H9 (cell line): Measurements from ENCODE around the gene ADTRP. TPM values are rescaled to one million over a fixed set of nuclear protein-coding genes. Genes with fewer than 3 reads are reported as not detected.

Source experiments
- DNase-seq: peaks from one replicate; pipeline ENCODE4 v3.0.0-alpha.2; 2017
- H2AFZ ChIP-seq: one replicate; pipeline ENCODE4 v1.6.1; 2013; ENCODE audit warnings: mild to moderate bottlenecking, low read length, control low read depth, moderate library complexity
- H2AK5ac ChIP-seq: 2 replicates; pipeline ENCODE4 v1.6.1; 2013; ENCODE audit warnings: low read length, control low read depth, mixed read lengths; ENCODE audit not compliant: insufficient read length
- H2BK120ac ChIP-seq: one replicate; pipeline ENCODE4 v1.6.1; 2013; ENCODE audit warnings: low read depth, mild to moderate bottlenecking, low read length, control low read depth, inconsistent platforms; ENCODE audit not compliant: poor library complexity, severe bottlenecking
- H2BK12ac ChIP-seq: 2 replicates; pipeline ENCODE4 v1.6.1; 2013; ENCODE audit warnings: low read length, control low read depth, mixed read lengths, low read depth; ENCODE audit not compliant: insufficient read length
- H2BK15ac ChIP-seq: 2 replicates; pipeline ENCODE4 v1.6.1; 2013; ENCODE audit warnings: low read depth, low read length, control low read depth
- H2BK20ac ChIP-seq: one replicate; pipeline ENCODE4 v1.6.1; 2013; ENCODE audit warnings: low read depth, mild to moderate bottlenecking, low read length, control low read depth, inconsistent platforms; ENCODE audit not compliant: poor library complexity, severe bottlenecking
- H2BK5ac ChIP-seq: 2 replicates; pipeline ENCODE4 v1.6.1; 2013; ENCODE audit warnings: low read length, control low read depth, mixed read lengths; ENCODE audit not compliant: insufficient read length
- H3K14ac ChIP-seq: 2 replicates; pipeline ENCODE4 v1.6.1; 2013; ENCODE audit warnings: low read length, control low read depth; ENCODE audit not compliant: insufficient read depth
- H3K18ac ChIP-seq: 2 replicates; pipeline ENCODE4 v1.6.1; 2013; ENCODE audit warnings: low read depth, mild to moderate bottlenecking, mixed read lengths, low read length, control low read depth; ENCODE audit not compliant: insufficient read length
- H3K23ac ChIP-seq: 2 replicates; pipeline ENCODE4 v1.6.1; 2013; ENCODE audit warnings: low read length, control low read depth, mixed read lengths, low read depth; ENCODE audit not compliant: insufficient read length
- H3K23me2 ChIP-seq: 2 replicates; pipeline ENCODE4 v1.6.1; 2013; ENCODE audit warnings: low read depth, mild to moderate bottlenecking, mixed read lengths, low read length, control low read depth; ENCODE audit not compliant: insufficient read length, poor library complexity, severe bottlenecking
- H3K27ac ChIP-seq: 2 replicates; pipeline ENCODE4 v1.5.1; 2013; ENCODE audit warnings: low read length, control low read depth, mixed read lengths, low read depth; ENCODE audit not compliant: insufficient read length
- H3K27me3 ChIP-seq: 2 replicates; pipeline ENCODE4 v1.6.1; 2013; ENCODE audit warnings: low read length, control low read depth, inconsistent platforms; ENCODE audit not compliant: insufficient read depth
- H3K4ac ChIP-seq: 2 replicates; pipeline ENCODE4 v1.6.1; 2013; ENCODE audit warnings: low read depth, mild to moderate bottlenecking, control low read depth, inconsistent platforms, low read length, moderate library complexity
- H3K4me1 ChIP-seq: 2 replicates; pipeline ENCODE4 v1.6.1; 2013; ENCODE audit warnings: low read length, control low read depth, inconsistent platforms; ENCODE audit not compliant: insufficient read depth
- H3K4me2 ChIP-seq: 2 replicates; pipeline ENCODE4 v1.6.1; 2013; ENCODE audit warnings: low read length, control low read depth, mixed read lengths; ENCODE audit not compliant: insufficient read length, insufficient read depth
- H3K56ac ChIP-seq: 2 replicates; pipeline ENCODE4 v1.6.1; 2013; ENCODE audit warnings: low read depth, mild to moderate bottlenecking, mixed read lengths, low read length, control low read depth; ENCODE audit not compliant: insufficient read length
- H3K79me1 ChIP-seq: 2 replicates; pipeline ENCODE4 v1.6.1; 2013; ENCODE audit warnings: low read depth, mild to moderate bottlenecking, moderate library complexity, low read length, control low read depth, inconsistent platforms; ENCODE audit not compliant: insufficient read depth, poor library complexity, severe bottlenecking
- H3K79me2 ChIP-seq: 2 replicates; pipeline ENCODE4 v1.6.1; 2013; ENCODE audit warnings: low read length, control low read depth, inconsistent platforms; ENCODE audit not compliant: insufficient read depth
- H3K9ac ChIP-seq: 2 replicates; pipeline ENCODE4 v1.6.1; 2013; ENCODE audit warnings: low read length, control low read depth, mixed read lengths; ENCODE audit not compliant: insufficient read length; ENCODE audit errors: extremely low read depth
- H3K9me3 ChIP-seq: one replicate; pipeline ENCODE4 v1.6.1; 2013; ENCODE audit warnings: low read depth, low read length, inconsistent platforms; ENCODE audit not compliant: control insufficient read depth
- H3T11ph ChIP-seq: one replicate; pipeline ENCODE4 v1.6.1; 2013; ENCODE audit warnings: mild to moderate bottlenecking, low read length, control low read depth, inconsistent platforms
- H4K20me1 ChIP-seq: one replicate; pipeline ENCODE4 v1.6.1; 2013; ENCODE audit not compliant: control insufficient read depth, insufficient read length, insufficient read depth
- H4K5ac ChIP-seq: 2 replicates; pipeline ENCODE4 v1.6.1; 2013; ENCODE audit warnings: low read depth, mild to moderate bottlenecking, mixed read lengths, low read length, control low read depth; ENCODE audit not compliant: insufficient read length
- H4K8ac ChIP-seq: replicated peaks from 2 replicates; pipeline ENCODE4 v1.6.1; 2013; ENCODE audit warnings: low read length, control low read depth, mixed read lengths, low read depth; ENCODE audit not compliant: insufficient read length
- H4K91ac ChIP-seq: 2 replicates; pipeline ENCODE4 v1.6.1; 2013; ENCODE audit warnings: low read depth, mild to moderate bottlenecking, moderate library complexity, mixed read lengths, low read length, control low read depth; ENCODE audit not compliant: insufficient read length
- H3K27ac Mint-ChIP-seq, 3 experiments: 2 replicates in 2 of 3; 3 replicates in 1 of 3; pipeline ENCODE4 v1.8.0; 2020 to 2021; ENCODE audit warnings: mixed read lengths in 3 of 3, mild to moderate bottlenecking in 1 of 3, moderate library complexity in 1 of 3
- H3K27me3 Mint-ChIP-seq: 2 replicates; pipeline ENCODE4 v1.8.0; 2021; ENCODE audit warnings: low read depth, mild to moderate bottlenecking, moderate library complexity, mixed read lengths
- H3K36me3 Mint-ChIP-seq, 3 experiments: 2 replicates in 2 of 3; 3 replicates in 1 of 3; pipeline ENCODE4 v1.8.0; 2020 to 2021; ENCODE audit warnings: low read depth in 3 of 3, mixed read lengths in 3 of 3; ENCODE audit not compliant: insufficient read depth in 1 of 3
- H3K4me1 Mint-ChIP-seq, 2 experiments: 2 replicates each; pipeline ENCODE4 v1.8.0; 2020; ENCODE audit warnings: mixed read lengths in 2 of 2
- H3K4me3 Mint-ChIP-seq, 2 experiments: 2 replicates in 1 of 2; 3 replicates in 1 of 2; pipeline ENCODE4 v1.8.0; 2020 to 2021; ENCODE audit warnings: mild to moderate bottlenecking in 2 of 2, mixed read lengths in 2 of 2, moderate library complexity in 1 of 2
- H3K9me3 Mint-ChIP-seq, 2 experiments: 2 replicates in 1 of 2; 3 replicates in 1 of 2; pipeline ENCODE4 v1.8.0; 2020; ENCODE audit warnings: mild to moderate bottlenecking in 2 of 2, mixed read lengths in 2 of 2, moderate library complexity in 1 of 2
- WGBS: extraction: QIAGEN DNeasy Blood & Tissue Kit; methylation state at CpG from one replicate; pipeline ENCODE4 v1.1.7; 2013; ENCODE audit warnings: missing lambda C conversion rate, low lambda C conversion rate, mixed read lengths; ENCODE audit not compliant: insufficient read length; ENCODE audit errors: extremely low coverage; 5-methylcytosine and 5-hydroxymethylcytosine counted together
- total RNA-seq: library from RNA; stranded (reverse); gene quantifications from 2 replicates; pipeline ENCODE4 v1.2.1, GENCODE V29; 2021
- TF ChIP-seq, protein P1 (sequence below): fragments of 200-600 bp; sonication (generic); conservative IDR thresholded peaks from 3 replicates; pipeline ENCODE4 v1.8.0; 2021; ENCODE audit warnings: antibody characterized with exemption, mild to moderate bottlenecking

ADTRP gene
- total RNA-seq, 1 experiment from 2014 or later, result not detected

DNA sequence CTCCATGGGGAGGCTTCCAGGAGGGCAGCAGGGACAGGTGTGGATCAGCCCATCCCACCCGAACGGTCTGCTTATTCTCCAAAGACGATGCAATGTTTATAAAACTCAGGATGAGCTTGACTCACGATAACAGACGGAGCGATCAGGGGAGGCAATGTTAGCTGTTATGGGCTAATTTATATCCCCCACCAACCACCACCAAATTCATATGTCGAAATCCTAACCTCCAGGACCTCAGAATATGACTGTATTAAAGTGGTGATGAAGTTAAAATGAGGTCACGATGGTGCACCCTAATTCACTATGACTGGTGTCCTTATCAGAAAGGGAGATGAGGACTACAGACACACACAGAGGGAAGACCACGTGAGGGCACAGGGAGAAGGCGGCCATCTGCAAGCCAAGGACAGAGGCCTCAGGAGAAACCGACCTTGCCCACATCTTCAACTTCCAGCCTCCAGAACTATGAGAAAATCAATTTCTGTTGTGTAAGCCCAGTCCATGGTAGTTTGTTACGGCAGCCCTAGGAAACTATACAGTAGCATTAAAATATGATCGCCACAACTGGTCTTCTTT, 7.0 kb downstream of the ADTRP start:
- Histone ChIP-seq H3K4me1 (peaks cover 7% of the 10 kb centered on the region), H3K4ac (no peak overlapping the region), H3K27me3 (no peaks in the 10 kb centered on the region; the same call in 1 of the 2 replicates), H2BK20ac (no peak overlapping the region), H3K14ac (no peak overlapping the region; the same call in 1 of the 2 replicates), H4K8ac (no peak overlapping the region), H3K79me1 (no peaks in the 10 kb centered on the region), H2BK5ac (no peak overlapping the region), H3K79me2 (no peaks in the 10 kb centered on the region), H4K5ac (no peak overlapping the region), H4K91ac (no peak overlapping the region), H3K27ac (no peak overlapping the region), H2AFZ (no peak overlapping the region), H3K9me3 (no peaks in the 10 kb centered on the region), H2BK120ac (no peak overlapping the region), H3K56ac (no peak overlapping the region), H2BK15ac (no peak overlapping the region), H3K23ac (no peak overlapping the region), H2AK5ac (no peak overlapping the region), H3K18ac (no peak overlapping the region), H3T11ph (no peak overlapping the region), H2BK12ac (no peak overlapping the region), H3K4me2 (no peak overlapping the region), H3K9ac (no peak overlapping the region), H4K20me1 (no peaks in the 10 kb centered on the region), H3K23me2 (no peaks in the 10 kb centered on the region)
- H3K27me3 Mint-ChIP-seq, result peaks cover 1% of the 10 kb centered on the region; the same call in 1 of the 2 replicates
- H3K4me3 Mint-ChIP-seq, result no peak overlapping the region; a peak in 1 of 5 replicates
- no CpG with 5 or more reads among the region's 13 CpGs for WGBS
- H3K9me3 Mint-ChIP-seq, result no peaks in the 10 kb centered on the region; a peak in 1 of 5 replicates
- no peak for DNase-seq
- TF ChIP-seq, protein P1, sequence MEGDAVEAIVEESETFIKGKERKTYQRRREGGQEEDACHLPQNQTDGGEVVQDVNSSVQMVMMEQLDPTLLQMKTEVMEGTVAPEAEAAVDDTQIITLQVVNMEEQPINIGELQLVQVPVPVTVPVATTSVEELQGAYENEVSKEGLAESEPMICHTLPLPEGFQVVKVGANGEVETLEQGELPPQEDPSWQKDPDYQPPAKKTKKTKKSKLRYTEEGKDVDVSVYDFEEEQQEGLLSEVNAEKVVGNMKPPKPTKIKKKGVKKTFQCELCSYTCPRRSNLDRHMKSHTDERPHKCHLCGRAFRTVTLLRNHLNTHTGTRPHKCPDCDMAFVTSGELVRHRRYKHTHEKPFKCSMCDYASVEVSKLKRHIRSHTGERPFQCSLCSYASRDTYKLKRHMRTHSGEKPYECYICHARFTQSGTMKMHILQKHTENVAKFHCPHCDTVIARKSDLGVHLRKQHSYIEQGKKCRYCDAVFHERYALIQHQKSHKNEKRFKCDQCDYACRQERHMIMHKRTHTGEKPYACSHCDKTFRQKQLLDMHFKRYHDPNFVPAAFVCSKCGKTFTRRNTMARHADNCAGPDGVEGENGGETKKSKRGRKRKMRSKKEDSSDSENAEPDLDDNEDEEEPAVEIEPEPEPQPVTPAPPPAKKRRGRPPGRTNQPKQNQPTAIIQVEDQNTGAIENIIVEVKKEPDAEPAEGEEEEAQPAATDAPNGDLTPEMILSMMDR, result no peak
- H3K36me3 Mint-ChIP-seq, result peaks cover 0 to 1% (median 0%) of the 10 kb centered on the region in 3 experiments; a peak in 2 of 7 replicates
- H3K4me1 Mint-ChIP-seq, result peaks cover 44 to 49% of the 10 kb centered on the region in 2 experiments
- no peak overlapping the region; a peak in 1 of 7 replicates for H3K27ac Mint-ChIP-seq
